Suprapubic skin (tissue), 4 donors: ENCODE measurements around the gene ARID1B.

Experiments
- CTCF ChIP-seq, 2 donors: fragments of 200-600 bp in 1 of 2; fragments of 450-650 bp in 1 of 2; sonication (generic) in 1 of 2; IDR thresholded peaks; one replicate each; pipeline ENCODE4 v1.5.1; 2016 to 2019; ENCODE audit warnings: antibody characterized with exemption in 2 of 2, mild to moderate bottlenecking in 1 of 2, moderate library complexity in 1 of 2
- EP300 ChIP-seq: sonication (generic); formaldehyde crosslinking; IDR thresholded peaks from one replicate; pipeline ENCODE4 v1.6.1; 2017; ENCODE audit warnings: antibody characterized with exemption
- POLR2A ChIP-seq, 2 donors: fragments of 450-650 bp; IDR thresholded peaks; one replicate each; pipeline ENCODE4 v1.6.1; 2017; ENCODE audit warnings: antibody characterized with exemption in 2 of 2, mild to moderate bottlenecking in 2 of 2, moderate library complexity in 2 of 2
- POLR2AphosphoS5 ChIP-seq, 3 donors: sonication (generic); formaldehyde crosslinking; IDR thresholded peaks; one replicate each; pipeline ENCODE4 v1.6.1; 2017; ENCODE audit warnings: antibody characterized with exemption in 3 of 3

- TF ChIP-seq CTCF (IDR thresholded peaks at IDR 0.05) (no peak), POLR2AphosphoS5 (IDR thresholded peaks at IDR 0.05) (no peak), EP300 (no peak), POLR2A (IDR thresholded peaks at IDR 0.05) (no peak)
Measured at GRCh38 chr6:156978948-156979347, 201.8 kb downstream of the ARID1B start.
